ENCODE data around the gene GRIN1.

The GRIN1 gene

DNA sequence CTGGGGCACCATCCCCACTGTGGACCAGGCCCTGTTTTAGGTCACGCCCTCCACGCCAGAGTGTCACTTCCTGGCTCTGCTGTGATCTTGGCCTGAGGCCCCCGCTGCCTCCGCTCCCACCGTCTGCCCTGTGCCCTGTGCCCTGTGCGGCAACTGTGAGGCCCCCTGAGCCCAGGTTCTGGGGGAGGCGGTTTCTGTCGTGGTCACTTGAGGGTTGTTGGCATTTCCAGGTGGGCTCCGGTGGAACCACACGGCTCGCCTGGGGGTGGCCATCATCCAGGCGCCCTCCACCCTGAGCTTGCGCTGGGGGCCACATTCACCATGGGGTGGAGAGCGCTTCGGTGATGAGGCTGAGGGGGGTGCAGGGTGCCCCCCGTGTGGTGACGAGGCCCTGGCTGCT, 31.0 kb upstream of the GRIN1 start:
- no peak for DNase-seq
- no peak overlapping the region for H3K4me3 ChIP-seq (ENCODE audit: low read depth, low read length)
- no peaks in the 10 kb centered on the region for H3K9me3 ChIP-seq
- no peaks in the 10 kb centered on the region for H3K4me1 ChIP-seq
- no peaks in the 10 kb centered on the region for H3K27me3 ChIP-seq
- TF ChIP-seq, protein P1, sequence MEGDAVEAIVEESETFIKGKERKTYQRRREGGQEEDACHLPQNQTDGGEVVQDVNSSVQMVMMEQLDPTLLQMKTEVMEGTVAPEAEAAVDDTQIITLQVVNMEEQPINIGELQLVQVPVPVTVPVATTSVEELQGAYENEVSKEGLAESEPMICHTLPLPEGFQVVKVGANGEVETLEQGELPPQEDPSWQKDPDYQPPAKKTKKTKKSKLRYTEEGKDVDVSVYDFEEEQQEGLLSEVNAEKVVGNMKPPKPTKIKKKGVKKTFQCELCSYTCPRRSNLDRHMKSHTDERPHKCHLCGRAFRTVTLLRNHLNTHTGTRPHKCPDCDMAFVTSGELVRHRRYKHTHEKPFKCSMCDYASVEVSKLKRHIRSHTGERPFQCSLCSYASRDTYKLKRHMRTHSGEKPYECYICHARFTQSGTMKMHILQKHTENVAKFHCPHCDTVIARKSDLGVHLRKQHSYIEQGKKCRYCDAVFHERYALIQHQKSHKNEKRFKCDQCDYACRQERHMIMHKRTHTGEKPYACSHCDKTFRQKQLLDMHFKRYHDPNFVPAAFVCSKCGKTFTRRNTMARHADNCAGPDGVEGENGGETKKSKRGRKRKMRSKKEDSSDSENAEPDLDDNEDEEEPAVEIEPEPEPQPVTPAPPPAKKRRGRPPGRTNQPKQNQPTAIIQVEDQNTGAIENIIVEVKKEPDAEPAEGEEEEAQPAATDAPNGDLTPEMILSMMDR (IDR thresholded peaks at IDR 0.05; ENCODE audit: low read depth, low read length), result no peak
- peaks cover 73% of the 10 kb centered on the region for H3K36me3 ChIP-seq

DNA sequence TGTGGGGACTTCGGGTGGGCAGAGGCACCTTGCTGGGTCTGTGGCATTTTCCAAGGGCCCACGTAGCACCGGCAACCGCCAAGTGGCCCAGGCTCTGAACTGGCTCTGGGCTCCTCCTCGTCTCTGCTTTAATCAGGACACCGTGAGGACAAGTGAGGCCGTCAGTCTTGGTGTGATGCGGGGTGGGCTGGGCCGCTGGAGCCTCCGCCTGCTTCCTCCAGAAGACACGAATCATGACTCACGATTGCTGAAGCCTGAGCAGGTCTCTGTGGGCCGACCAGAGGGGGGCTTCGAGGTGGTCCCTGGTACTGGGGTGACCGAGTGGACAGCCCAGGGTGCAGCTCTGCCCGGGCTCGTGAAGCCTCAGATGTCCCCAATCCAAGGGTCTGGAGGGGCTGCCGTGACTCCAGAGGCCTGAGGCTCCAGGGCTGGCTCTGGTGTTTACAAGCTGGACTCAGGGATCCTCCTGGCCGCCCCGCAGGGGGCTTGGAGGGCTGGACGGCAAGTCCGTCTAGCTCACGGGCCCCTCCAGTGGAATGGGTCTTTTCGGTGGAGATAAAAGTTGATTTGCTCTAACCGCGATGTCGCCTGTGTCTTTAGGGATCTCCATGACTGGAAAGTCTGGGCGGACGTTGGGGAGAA, 30.2 kb upstream of the GRIN1 start:
- no peak overlapping the region for H3K4me3 ChIP-seq (ENCODE audit: low read depth, low read length)
- no peaks in the 10 kb centered on the region for H3K27me3 ChIP-seq
- H3K4me1 ChIP-seq, result no peaks in the 10 kb centered on the region
- TF ChIP-seq, protein P1 (IDR thresholded peaks at IDR 0.05; ENCODE audit: low read depth, low read length), result no peak
- DNase-seq, result no peak
- no peaks in the 10 kb centered on the region for H3K9me3 ChIP-seq
- peaks cover 78% of the 10 kb centered on the region for H3K36me3 ChIP-seq

DNA sequence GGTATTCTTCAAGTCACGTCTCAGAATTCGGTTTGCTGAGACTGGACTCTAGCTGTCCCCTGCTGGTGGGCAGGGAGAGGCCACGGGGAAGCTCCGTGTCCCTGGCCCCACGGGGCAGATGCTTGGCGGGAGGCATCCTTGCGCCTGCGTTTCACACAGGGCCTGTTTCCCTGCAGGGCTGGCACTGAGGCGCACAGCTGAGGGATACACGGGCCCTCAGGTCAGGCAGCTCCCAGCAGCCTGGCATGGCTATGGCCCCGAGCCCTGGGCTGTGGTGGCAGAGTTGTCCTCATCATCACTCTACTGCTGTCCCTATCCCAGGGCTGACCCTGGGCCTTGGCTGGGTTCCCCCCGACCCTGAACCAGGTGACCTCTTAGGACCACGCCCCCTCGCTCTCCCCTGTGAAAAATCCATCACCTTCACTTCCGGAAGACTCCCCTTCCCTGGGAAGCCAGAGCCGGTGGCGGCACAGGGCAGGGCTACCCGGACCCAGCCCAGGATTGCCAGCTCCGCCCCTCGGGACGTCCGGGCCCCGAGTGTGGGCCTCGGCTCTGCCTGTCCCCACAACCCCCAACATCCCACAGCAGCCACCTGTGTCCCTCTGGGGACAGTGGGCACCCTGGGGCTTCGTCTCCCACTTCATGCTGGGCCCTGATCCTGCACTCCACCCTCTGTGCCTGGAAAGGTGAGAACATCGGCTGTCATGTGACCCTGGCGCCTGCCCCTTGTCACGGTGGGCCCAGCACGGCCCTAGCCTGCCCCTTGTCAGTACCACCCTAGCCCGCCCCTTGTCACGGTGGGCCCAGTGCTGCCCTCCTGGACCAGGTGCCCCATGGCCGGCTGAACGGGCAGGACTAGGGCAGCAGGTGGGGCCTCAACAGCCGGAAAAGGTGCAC, 29.5 kb upstream of the GRIN1 start:
- Histone ChIP-seq H3K9me3 (no peaks in the 10 kb centered on the region), H3K36me3 (peaks cover 70% of the 10 kb centered on the region), H3K4me3 (ENCODE audit: low read depth, low read length) (no peak overlapping the region), H3K4me1 (no peaks in the 10 kb centered on the region), H3K27me3 (no peaks in the 10 kb centered on the region)
- TF ChIP-seq, protein P1 (IDR thresholded peaks at IDR 0.05; ENCODE audit: low read depth, low read length), result no peak
- DNase-seq, result no peak

DNA sequence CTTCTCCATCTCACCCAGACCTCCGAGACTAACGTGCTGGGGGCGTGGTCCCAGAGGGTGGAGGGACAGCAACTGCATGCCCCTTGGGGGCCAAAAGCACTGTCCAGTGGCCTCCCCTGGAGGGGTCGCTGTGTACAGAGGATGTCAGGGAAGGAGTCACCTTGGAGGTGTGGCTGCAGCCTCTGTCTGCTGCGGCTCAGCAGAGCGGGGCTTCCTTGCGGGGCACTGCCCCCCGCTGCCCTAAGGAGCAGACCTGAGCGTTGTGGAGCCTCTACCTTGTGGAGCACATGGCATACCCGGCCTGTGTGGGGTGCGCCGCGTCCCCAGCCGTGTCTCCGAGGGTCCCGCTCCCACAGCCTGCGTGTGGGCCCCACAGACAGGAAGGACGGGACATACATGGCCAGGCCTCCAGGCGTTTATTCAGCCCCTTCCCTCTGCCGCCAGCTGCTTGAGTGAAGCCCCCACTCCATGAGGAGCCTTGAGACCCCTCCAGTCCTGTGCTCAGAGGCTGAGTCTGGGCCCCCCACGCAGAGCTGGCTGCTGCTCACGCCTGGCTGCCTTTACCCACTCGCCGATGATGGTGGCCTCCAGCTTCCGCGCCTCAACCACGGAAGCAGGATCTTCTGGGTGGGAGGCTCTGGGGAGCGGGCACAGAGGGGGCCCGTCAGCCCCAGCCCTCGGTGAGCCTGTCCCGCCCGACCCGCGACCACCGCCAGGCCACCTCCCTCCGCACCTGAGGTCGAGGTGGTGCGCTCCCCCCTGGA, 28.6 kb upstream of the GRIN1 start:
- DNase-seq, result no peak
- TF ChIP-seq, protein P1 (IDR thresholded peaks at IDR 0.05; ENCODE audit: low read depth, low read length), result no peak
- Histone ChIP-seq H3K27me3 (no peaks in the 10 kb centered on the region), H3K9me3 (no peaks in the 10 kb centered on the region), H3K36me3 (peaks cover 62% of the 10 kb centered on the region), H3K4me3 (ENCODE audit: low read depth, low read length) (no peak overlapping the region), H3K4me1 (0 out of 2 replicates have a peak, but pooled peaks cover 4% of the 10 kb centered on the region)

DNA sequence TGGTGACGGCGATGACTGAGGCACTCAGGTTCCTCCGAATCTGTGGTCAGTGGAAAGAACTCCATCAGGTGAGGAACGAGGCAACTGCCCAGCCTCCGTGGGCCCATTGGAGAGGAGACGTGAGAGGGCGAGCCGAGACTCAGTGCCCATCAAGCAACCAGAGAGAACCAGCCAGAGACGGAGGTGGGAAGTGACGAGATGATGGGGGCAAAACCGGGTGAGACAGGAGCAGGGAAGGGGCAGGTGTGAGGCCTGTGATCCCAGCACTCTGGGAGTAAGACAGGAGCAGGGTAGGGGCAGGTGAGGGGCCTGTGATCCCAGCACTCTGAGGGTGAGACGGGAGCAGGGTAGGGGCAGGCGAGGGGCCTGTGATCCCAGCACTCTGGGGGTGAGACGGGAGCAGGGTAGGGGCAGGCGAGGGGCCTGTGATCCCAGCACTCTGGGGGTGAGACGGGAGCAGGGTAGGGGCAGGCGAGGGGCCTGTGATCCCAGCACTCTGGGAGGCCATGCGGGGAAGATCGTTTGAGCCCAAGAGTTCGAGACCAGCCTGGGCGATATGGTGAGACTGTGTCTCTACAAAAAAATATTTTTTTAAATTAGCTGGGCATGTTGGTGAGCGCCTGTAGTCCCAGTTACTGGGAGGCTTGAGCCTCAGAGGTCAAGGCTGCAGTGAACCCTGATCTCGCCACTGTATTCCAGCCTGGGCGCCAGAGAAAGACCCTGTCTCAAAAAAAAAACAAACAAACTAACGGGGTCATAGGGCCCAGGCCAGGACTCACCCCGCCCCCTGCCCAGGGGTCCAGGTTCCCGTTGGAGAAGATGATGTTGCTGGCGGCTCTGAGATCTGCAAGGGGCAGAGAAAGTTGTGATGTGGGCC, 27.8 kb upstream of the GRIN1 start:
- H3K27me3 ChIP-seq, result no peaks in the 10 kb centered on the region
- H3K4me1 ChIP-seq, result 0 out of 2 replicates have a peak, but pooled peaks cover 4% of the 10 kb centered on the region
- no peak overlapping the region for H3K4me3 ChIP-seq (ENCODE audit: low read depth, low read length)
- TF ChIP-seq, protein P1 (IDR thresholded peaks at IDR 0.05; ENCODE audit: low read depth, low read length), result no peak
- DNase-seq, result no peak
- no peaks in the 10 kb centered on the region for H3K9me3 ChIP-seq
- peaks cover 55% of the 10 kb centered on the region for H3K36me3 ChIP-seq

Data from BE2C (cell line).